ENCODE results near the gene SPOCK1. TPM values are rescaled to one million over a fixed set of nuclear protein-coding genes. Genes with fewer than 3 reads are reported as not detected.
"Not testable (repeated sequence)": the region's sequence is repeated elsewhere in the genome, so short reads cannot be mapped to it uniquely, and the experiment has no call there.

The SPOCK1 gene
- total RNA-seq, 2 experiments from 2014 or later: not detected

DNA sequence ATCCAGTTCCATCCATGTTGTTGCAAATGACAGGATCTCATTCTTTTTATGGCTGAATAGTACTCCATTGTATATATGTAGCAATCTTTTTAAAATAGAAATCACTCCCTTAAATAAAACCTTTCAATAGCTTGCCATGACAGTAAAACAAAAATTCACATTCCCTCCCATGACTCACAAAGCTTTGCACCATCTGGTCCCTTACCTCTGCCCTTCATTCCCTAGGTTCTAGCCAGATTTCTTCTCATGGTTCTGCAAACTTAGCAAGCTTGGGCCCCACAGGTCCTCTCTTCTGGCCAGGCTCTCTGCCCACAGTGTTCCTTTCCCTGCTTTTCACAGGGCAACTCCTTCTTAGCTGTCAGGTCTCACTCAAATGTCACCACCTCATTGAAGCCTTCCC is 4.3 kb upstream of the SPOCK1 start:
- DNase-seq: no peak
- H3K27me3 Mint-ChIP-seq: peaks cover 9% of the 10 kb centered on the region
- ChIA-PET CTCF (no interaction called here), POLR2A (no interaction called here)
- H3K4me1 Mint-ChIP-seq (ENCODE audit: low read depth): no peaks in the 10 kb centered on the region
- no peak overlapping the region for H3K27ac Mint-ChIP-seq
- H3K36me3 Mint-ChIP-seq: no peaks in the 10 kb centered on the region
- H3K9me3 Mint-ChIP-seq: no peaks in the 10 kb centered on the region
- no peak overlapping the region for H3K4me3 Mint-ChIP-seq
- intact Hi-C loops (cut with micrococcal nuclease): no loop called here

DNA sequence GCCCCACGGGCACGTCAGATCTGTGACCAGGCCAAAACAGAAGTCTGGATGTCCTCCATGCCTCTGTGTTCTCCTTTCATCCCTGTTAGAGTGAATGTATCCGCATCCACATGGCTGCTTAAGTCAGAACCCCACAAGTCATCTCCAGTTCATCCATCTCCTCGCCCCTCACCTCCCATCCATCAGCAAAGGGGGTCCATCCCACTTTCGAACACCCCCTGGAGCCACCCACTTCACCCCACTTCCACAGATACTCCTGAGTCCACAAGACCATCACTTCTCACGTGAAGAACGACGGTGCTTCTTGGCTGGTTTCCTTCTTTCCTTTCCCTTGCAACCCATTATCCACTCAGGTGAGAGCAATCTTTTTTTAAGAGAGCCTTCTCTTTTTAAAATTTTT is 3.5 kb upstream of the SPOCK1 start:
- Mint-ChIP-seq H3K27me3 (peaks cover 16% of the 10 kb centered on the region), H3K27ac (no peak overlapping the region), H3K36me3 (no peaks in the 10 kb centered on the region), H3K4me3 (no peak overlapping the region), H3K4me1 (ENCODE audit: low read depth) (no peaks in the 10 kb centered on the region), H3K9me3 (no peaks in the 10 kb centered on the region)
- no peak for DNase-seq
- POLR2A ChIA-PET: no interaction called here
- intact Hi-C loops (cut with micrococcal nuclease): no loop called here
- CTCF ChIA-PET: no interaction called here

DNA sequence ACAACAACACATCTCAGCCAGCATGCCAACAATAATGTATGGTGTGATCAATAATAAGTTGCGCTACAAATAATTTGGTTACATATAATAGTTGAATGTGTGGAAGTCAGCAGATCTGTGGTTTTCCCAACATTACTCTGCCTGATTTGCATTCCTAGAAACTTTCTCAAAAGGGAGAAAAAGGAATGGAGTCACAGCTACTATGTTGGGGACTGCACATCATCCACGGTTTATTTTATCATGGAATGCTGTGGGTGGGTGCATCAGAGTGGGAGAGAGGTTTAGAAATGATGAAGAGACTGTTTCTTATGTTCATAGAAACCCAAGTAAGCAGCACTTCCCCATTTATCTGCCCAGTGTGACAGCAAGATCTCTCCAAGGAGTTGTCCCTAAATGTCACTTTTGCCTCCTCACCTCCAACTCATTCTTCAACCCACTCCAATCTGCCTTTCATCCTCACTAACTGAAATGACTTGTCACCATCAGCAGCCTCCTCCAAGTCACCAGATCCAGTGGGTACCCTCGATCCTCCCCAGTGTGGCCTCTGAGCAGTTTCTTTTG is 2.8 kb upstream of the SPOCK1 start:
- no peaks in the 10 kb centered on the region for H3K4me1 Mint-ChIP-seq (ENCODE audit: low read depth)
- no peaks in the 10 kb centered on the region for H3K36me3 Mint-ChIP-seq
- no peak for DNase-seq
- no peaks in the 10 kb centered on the region for H3K9me3 Mint-ChIP-seq
- H3K27ac Mint-ChIP-seq: no peak overlapping the region
- ChIA-PET CTCF (interaction anchor here (1.4 kb wide), 1 partner anchor 152 kb away, joined by 3 read pairs; no protein-coding TSS in a partner anchor), POLR2A (no interaction called here)
- intact Hi-C loops (cut with micrococcal nuclease): no loop called here
- peaks cover 17% of the 10 kb centered on the region for H3K27me3 Mint-ChIP-seq
- H3K4me3 Mint-ChIP-seq: no peak overlapping the region

DNA sequence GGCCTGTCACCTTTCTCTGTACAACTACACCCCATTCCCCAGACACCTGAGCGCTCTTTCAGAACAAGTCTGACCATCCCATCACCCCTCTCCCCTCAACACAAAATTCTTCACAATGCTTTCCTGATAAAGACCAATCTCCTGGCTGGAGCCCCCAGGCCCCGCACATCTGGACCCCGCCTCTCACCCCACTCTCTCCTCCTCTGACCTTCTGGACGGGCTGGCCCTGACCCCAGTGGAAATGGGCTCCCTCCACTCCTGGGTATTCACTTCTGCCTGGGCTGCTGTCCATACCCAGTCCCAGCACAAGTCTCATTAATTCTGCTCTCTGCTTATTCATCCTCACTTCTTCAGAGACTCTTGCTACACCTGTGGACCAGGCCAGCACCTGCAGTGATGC is 2.1 kb upstream of the SPOCK1 start:
- Mint-ChIP-seq H3K36me3 (no peaks in the 10 kb centered on the region), H3K9me3 (no peaks in the 10 kb centered on the region), H3K27ac (no peak overlapping the region), H3K4me1 (ENCODE audit: low read depth) (no peaks in the 10 kb centered on the region), H3K4me3 (no peak overlapping the region), H3K27me3 (peaks cover 21% of the 10 kb centered on the region)
- DNase-seq: no peak
- intact Hi-C loops (cut with micrococcal nuclease): no loop called here
- ChIA-PET CTCF (interaction anchor here (1.0 to 1.4 kb wide), 2 partner anchors 152 to 185 kb away, joined by 3 read pairs; no protein-coding TSS in a partner anchor), POLR2A (no interaction called here)

DNA sequence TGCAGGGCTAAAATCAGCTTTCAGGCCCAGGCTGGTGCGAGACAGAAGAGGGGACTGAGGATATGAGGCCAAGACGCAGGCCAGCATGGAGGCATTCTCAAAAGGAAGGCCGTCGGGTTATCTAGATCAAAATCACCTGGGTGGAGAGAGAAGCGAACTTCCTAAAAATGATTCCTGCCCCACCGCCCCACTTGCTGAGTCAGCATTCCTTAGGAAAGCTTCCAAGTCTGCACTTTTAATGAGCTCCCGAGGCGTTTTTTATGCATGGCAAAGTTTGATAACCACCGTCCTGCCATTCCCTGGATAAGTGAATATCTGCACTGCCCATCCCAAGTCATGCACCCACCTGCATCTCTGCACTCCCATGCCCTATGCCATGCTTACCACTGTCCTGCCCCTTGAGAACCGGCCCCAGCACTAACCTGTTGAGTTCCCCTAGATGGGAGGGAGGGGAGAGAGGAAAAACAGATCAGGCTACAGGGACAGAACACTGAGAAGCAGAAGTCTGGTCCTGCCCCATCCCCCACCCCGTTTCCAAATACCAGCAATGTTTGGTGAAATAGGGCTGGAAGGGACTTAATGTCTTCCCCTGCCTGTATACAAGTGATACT is 1.6 kb upstream of the SPOCK1 start:
- H3K4me1 Mint-ChIP-seq (ENCODE audit: low read depth): no peaks in the 10 kb centered on the region
- H3K4me3 Mint-ChIP-seq: no peak overlapping the region
- POLR2A ChIA-PET: no interaction called here
- DNase-seq: no peak
- peaks cover 22% of the 10 kb centered on the region for H3K27me3 Mint-ChIP-seq
- CTCF ChIA-PET: interaction anchor here (1.0 to 1.4 kb wide), 2 partner anchors 151 to 185 kb away, joined by 3 read pairs; no protein-coding TSS in a partner anchor
- intact Hi-C loops (cut with micrococcal nuclease): no loop called here
- no peaks in the 10 kb centered on the region for H3K36me3 Mint-ChIP-seq
- H3K9me3 Mint-ChIP-seq: no peaks in the 10 kb centered on the region
- no peak overlapping the region for H3K27ac Mint-ChIP-seq

DNA sequence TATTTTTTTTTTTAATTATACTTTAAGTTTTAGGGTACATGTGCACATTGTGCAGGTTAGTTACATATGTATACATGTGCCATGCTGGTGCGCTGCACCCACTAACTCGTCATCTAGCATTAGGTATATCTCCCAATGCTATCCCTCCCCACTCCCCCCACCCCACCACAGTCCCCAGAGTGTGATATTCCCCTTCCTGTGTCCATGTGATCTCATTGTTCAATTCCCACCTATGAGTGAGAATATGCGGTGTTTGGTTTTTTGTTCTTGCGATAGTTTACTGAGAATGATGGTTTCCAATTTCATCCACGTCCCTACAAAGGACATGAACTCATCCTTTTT is 351 bp upstream of the SPOCK1 start:
- CTCF ChIA-PET: interaction anchor here (4.6 kb wide), 1 partner anchor 179 kb away, joined by 33 read pairs; no protein-coding TSS in a partner anchor
- H3K9me3 Mint-ChIP-seq; H3K4me1 Mint-ChIP-seq (ENCODE audit: low read depth); DNase-seq; H3K27ac Mint-ChIP-seq; H3K36me3 Mint-ChIP-seq; POLR2A ChIA-PET; H3K4me3 Mint-ChIP-seq: not testable (repeated sequence)
- intact Hi-C loops (cut with micrococcal nuclease): loop anchor here (5.0 kb wide), 1 partner anchor 157 kb away; no protein-coding TSS in a partner anchor
- peaks cover 20% of the 10 kb centered on the region for H3K27me3 Mint-ChIP-seq

DNA sequence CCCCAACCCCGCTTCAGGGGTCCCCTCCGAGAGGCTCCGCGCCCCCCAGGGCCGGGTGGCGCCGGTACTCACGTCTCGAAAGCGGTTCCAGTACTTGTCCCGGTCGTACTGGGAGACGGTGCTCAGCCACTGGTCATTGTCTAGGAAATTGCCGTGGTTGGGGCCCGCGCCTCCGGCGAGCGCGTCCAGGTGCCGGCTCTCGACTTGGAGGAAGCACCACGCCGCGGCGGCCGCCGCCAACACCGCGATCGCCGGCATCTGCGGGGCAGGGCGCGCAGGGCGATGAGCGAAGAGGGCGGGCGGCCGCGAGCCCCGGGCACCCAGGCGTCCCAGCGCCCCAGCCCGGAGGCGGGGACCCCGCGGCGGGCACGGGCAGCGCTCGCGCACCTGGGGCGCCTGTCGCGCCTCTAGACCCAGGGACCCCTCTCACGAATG is 808 bp downstream of the SPOCK1 start:
- Mint-ChIP-seq H3K4me3 (no peak overlapping the region), H3K27me3 (peaks cover 20% of the 10 kb centered on the region), H3K36me3 (no peaks in the 10 kb centered on the region), H3K4me1 (ENCODE audit: low read depth) (no peaks in the 10 kb centered on the region), H3K9me3 (no peaks in the 10 kb centered on the region), H3K27ac (no peak overlapping the region)
- no peak for DNase-seq
- ChIA-PET CTCF (interaction anchor here (0.7 to 4.6 kb wide), 5 partner anchors 13 to 271 kb away, joined by 3 to 33 read pairs (median 3); no protein-coding TSS in a partner anchor), POLR2A (no interaction called here)
- intact Hi-C loops (cut with micrococcal nuclease): loop anchor here (5.0 kb wide), 1 partner anchor 156 kb away; no protein-coding TSS in a partner anchor

DNA sequence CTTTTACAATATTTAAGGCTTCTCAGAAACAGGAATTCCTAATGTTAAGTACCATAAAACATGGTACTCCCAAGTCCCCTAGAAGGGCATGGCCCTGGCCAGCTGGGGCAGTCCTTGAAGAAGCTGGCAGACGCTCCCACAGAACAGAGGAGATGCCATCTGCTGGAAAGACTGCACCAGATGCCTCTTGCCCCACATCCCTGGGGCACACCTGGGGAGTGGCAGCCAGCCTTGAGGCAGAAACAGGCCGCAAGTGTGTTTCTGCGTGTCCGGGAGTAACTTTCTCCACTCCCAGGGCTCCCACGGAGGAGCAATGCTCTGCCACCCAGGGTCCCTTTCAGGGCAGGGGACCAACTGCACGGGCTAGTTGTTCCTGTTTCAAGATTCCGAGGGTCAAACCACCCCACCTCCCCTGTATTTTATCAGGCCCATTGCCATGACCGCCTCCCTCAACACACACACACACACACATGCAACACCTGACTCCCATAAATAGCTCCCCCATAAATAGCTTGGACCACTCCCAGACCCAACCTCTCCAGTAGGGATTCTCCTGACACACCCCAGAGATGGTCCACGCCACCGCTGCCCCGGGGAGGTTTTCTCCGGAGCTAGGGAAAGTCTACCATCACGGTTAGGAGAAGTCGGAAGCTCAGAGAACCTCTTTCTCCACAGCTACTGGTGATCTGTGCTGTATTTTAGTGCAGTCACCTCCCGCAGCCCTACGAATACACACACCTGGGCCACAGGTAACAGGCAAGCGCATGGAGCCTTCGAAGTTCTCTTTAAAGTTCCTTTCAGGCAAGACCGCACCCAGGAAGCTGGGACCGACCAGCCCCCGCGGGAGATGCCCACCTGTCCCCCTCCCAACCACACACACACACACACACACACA is 1.5 kb downstream of the SPOCK1 start:
- Mint-ChIP-seq H3K4me1 (ENCODE audit: low read depth) (no peaks in the 10 kb centered on the region), H3K9me3 (no peaks in the 10 kb centered on the region), H3K27me3 (peaks cover 20% of the 10 kb centered on the region), H3K27ac (no peak overlapping the region), H3K36me3 (no peaks in the 10 kb centered on the region), H3K4me3 (no peak overlapping the region)
- intact Hi-C loops (cut with micrococcal nuclease): loop anchor here (5.0 kb wide), 1 partner anchor 155 kb away; no protein-coding TSS in a partner anchor
- DNase-seq: no peak
- ChIA-PET CTCF (interaction anchor here (0.7 to 4.6 kb wide), 3 partner anchors 63 to 178 kb away, joined by 3 to 33 read pairs (median 4); no protein-coding TSS in a partner anchor), POLR2A (no interaction called here)

DNA sequence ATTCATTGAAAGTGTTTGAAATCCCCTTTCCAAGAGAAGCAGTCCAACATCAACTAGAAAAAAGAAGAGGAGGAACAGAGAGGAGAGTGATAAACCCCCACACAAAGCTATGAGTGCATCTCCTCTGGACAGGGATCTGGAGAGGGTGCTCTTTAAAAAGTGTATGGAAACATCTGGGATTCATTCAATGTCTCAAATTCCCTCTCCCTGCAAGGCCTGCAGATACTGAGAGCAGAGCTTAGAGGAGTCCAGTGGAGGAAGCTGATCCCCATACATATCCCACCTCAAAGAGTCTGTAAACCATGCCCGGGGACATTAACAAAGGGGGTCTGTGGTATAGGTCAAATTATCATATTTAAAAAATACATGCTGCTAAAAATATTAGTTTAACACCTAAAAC is 2.2 kb downstream of the SPOCK1 start:
- CTCF ChIA-PET: interaction anchor here (4.6 kb wide), 1 partner anchor 177 kb away, joined by 33 read pairs; no protein-coding TSS in a partner anchor
- intact Hi-C loops (cut with micrococcal nuclease): loop anchor here (5.0 kb wide), 1 partner anchor 155 kb away; no protein-coding TSS in a partner anchor
- peaks cover 20% of the 10 kb centered on the region for H3K27me3 Mint-ChIP-seq

DNA sequence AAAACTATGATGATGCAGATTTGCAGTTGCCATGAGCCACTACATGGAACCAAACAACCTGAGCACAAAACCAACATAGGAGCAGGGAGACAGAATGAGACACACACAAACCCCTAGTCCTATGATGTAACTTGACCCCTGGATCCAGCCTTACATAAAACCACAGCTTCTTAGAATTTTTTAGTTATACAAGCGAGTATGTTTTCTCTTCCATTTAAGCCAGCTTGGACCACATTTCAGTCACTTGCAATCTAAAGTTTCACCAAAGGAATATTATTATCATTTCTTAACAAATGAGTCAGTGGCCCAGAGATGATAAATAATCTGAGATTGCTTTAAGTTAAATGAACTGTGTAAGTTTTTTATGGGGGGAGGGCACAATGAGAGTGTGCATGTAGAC is 6.8 kb downstream of the SPOCK1 start:
- Mint-ChIP-seq H3K36me3 (no peaks in the 10 kb centered on the region), H3K27ac (no peak overlapping the region), H3K27me3 (peaks cover 9% of the 10 kb centered on the region), H3K4me1 (ENCODE audit: low read depth) (no peaks in the 10 kb centered on the region), H3K9me3 (no peaks in the 10 kb centered on the region), H3K4me3 (no peak overlapping the region)
- CTCF ChIA-PET: no interaction called here
- intact Hi-C loops (cut with micrococcal nuclease): no loop called here
- no peak for DNase-seq
- POLR2A ChIA-PET: no interaction called here

More for the DNA sequence above, 2.2 kb downstream of the SPOCK1 start:
- Mint-ChIP-seq H3K4me3 (no peak overlapping the region), H3K4me1 (ENCODE audit: low read depth) (no peaks in the 10 kb centered on the region), H3K9me3 (no peaks in the 10 kb centered on the region), H3K36me3 (no peaks in the 10 kb centered on the region), H3K27ac (no peak overlapping the region)
- DNase-seq: no peak
- POLR2A ChIA-PET: no interaction called here

DNA sequence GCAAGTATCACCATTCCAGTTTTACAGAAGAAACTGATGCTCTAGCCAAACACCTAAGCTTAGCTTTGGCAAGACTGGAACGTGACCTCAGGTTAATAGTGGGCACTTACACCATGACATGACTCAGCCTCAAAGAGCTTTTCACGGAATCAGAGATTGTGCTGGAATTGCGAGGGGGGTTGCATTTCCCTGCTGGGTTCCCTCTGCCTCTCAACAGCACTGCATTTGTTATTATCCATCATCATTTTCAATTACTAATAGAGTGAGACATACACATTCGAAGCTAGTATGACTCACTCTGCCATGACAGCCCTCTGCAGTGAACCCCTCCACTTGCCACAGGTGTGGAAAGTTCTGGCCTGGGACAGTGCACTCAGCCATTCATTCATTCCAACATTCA is 8.0 kb downstream of the SPOCK1 start:
- ChIA-PET CTCF (interaction anchor here (1.7 kb wide), 1 partner anchor 171 kb away, joined by 5 read pairs; no protein-coding TSS in a partner anchor), POLR2A (no interaction called here)
- Mint-ChIP-seq H3K4me3 (no peak overlapping the region), H3K9me3 (no peaks in the 10 kb centered on the region), H3K36me3 (no peaks in the 10 kb centered on the region), H3K27me3 (peaks cover 4% of the 10 kb centered on the region), H3K27ac (no peak overlapping the region), H3K4me1 (ENCODE audit: low read depth) (no peaks in the 10 kb centered on the region)
- intact Hi-C loops (cut with micrococcal nuclease): no loop called here
- no peak for DNase-seq

DNA sequence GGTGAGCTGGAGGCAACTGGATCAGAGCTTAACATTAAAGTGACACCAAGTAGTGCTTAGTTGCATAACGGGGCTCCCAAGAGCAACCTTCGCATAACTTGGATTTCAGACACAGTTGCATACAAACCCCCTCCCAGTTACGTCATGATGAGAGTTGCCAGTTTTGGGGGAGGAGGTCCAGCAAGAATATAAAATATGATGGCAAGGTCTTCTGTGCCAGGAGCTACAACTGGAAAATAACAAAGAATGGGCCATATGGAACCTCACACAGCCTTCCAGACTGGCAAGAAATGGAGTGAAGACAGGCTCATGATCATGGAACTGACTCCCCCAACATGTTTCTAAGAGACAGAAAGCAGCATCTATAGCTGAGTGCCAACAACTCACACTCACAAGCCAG is 8.5 kb downstream of the SPOCK1 start:
- Mint-ChIP-seq H3K9me3 (no peaks in the 10 kb centered on the region), H3K4me3 (no peak overlapping the region), H3K4me1 (ENCODE audit: low read depth) (no peaks in the 10 kb centered on the region), H3K27me3 (peaks cover 3% of the 10 kb centered on the region), H3K36me3 (no peaks in the 10 kb centered on the region), H3K27ac (no peak overlapping the region)
- DNase-seq: no peak
- ChIA-PET POLR2A (no interaction called here), CTCF (interaction anchor here (1.7 kb wide), 1 partner anchor 170 kb away, joined by 5 read pairs; no protein-coding TSS in a partner anchor)
- intact Hi-C loops (cut with micrococcal nuclease): no loop called here

Data from activated CD4-positive, alpha-beta memory T cell treated with anti-CD3 and anti-CD28 coated beads for 36 hours (primary cell).